Cardiac muscle cell (in vitro differentiated cells and primary cell): ENCODE measurements around the gene TRAF3IP1. TPM values are rescaled to one million over a fixed set of nuclear protein-coding genes. Genes with fewer than 3 reads are reported as not detected.

ENCODE experiments used
- DNase-seq, 2 donors: peaks; one replicate each; pipeline versions ENCODE4 v3.0.0 to v3.0.0-alpha.2; 2010 to 2017; ENCODE audit warnings: low read depth in 1 of 2, low spot score in 1 of 2
- H3K27ac ChIP-seq: fragments of 200-600 bp; sonication (generic); 2 replicates; pipeline ENCODE4 v1.5.1; 2016
- H3K27me3 ChIP-seq: fragments of 200-600 bp; sonication (generic); 2 replicates; pipeline ENCODE4 v1.6.0; 2016; ENCODE audit warnings: control low read depth
- H3K36me3 ChIP-seq: fragments of 200-600 bp; sonication (generic); 2 replicates; pipeline ENCODE4 v1.5.1; 2016; ENCODE audit warnings: control low read depth
- H3K4me1 ChIP-seq: fragments of 200-600 bp; sonication (generic); 2 replicates; pipeline ENCODE4 v1.8.1; 2017; ENCODE audit warnings: low read depth, mild to moderate bottlenecking, mixed run types
- H3K4me3 ChIP-seq: fragments of 200-600 bp; sonication (generic); 2 replicates; pipeline ENCODE4 v1.5.1; 2016; ENCODE audit warnings: mild to moderate bottlenecking
- H3K9me3 ChIP-seq: fragments of 200-600 bp; sonication (generic); 2 replicates; pipeline ENCODE4 v1.5.1; 2017; ENCODE audit warnings: low read depth, mild to moderate bottlenecking, control low read depth
- polyA plus RNA-seq: library from polyadenylated mRNA; unstranded; fragments of >200 nt; fragmentation: Nextera tagmentation; extraction: Ambion mirVana; gene quantifications from 2 replicates; pipeline ENCODE4 v1.2.1, GENCODE V29; 2016
- total RNA-seq: library from RNA; depleted of rRNA; stranded (reverse); fragments of >200 nt; gene quantifications from 2 replicates; pipeline ENCODE4 v1.2.3, GENCODE V29; 2016
- TF ChIP-seq, protein P1 (sequence below): IDR thresholded peaks from 2 replicates; pipeline ENCODE4 v1.5.1; 2012; ENCODE audit warnings: low read depth, mild to moderate bottlenecking, low read length

TRAF3IP1 gene
- total and polyA plus RNA-seq, 2 experiments from 2014 or later, result 8.3 to 12.1 TPM

DNA sequence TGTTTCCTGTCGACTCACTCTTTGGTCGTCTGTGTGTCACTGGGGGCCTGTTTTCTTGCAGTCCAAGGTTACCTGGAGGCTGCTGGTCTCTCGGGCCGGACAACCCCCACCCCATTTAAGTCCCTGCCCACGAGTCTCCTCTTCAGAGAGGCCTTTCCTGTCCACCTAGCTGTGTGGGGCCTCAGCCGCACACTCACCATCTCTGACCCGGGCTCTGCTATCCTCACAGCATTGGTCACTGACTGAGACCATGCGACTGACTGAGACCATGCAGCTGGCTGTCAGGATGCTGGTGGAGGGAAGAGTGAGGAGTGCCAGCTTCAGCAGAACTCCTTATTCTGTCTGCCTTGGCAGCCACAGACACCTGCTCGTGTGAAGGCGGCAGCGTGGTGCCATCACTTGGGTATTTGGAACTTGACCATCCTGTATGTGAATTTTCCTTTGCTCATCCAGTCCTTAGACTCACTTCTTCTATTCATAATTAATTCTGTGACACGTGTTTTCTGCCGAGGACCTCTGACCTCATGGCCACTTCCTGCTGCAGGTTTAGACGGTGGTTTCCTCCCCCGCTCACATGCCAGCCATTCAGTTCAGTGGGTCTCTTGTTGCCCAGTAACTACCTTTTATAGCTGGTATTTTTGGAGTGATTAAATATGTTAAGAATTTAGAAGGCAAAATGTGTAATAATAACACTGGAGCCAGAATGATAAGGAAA is 58.9 kb downstream of the TRAF3IP1 start:
- no peak overlapping the region for H3K4me3 ChIP-seq
- no peak overlapping the region for H3K27ac ChIP-seq
- no peaks in the 10 kb centered on the region for H3K9me3 ChIP-seq
- no peaks in the 10 kb centered on the region for H3K27me3 ChIP-seq
- DNase-seq, result peak in 1 of 2 donors; percentile 74
- TF ChIP-seq, protein P1, sequence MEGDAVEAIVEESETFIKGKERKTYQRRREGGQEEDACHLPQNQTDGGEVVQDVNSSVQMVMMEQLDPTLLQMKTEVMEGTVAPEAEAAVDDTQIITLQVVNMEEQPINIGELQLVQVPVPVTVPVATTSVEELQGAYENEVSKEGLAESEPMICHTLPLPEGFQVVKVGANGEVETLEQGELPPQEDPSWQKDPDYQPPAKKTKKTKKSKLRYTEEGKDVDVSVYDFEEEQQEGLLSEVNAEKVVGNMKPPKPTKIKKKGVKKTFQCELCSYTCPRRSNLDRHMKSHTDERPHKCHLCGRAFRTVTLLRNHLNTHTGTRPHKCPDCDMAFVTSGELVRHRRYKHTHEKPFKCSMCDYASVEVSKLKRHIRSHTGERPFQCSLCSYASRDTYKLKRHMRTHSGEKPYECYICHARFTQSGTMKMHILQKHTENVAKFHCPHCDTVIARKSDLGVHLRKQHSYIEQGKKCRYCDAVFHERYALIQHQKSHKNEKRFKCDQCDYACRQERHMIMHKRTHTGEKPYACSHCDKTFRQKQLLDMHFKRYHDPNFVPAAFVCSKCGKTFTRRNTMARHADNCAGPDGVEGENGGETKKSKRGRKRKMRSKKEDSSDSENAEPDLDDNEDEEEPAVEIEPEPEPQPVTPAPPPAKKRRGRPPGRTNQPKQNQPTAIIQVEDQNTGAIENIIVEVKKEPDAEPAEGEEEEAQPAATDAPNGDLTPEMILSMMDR, result no peak
- H3K36me3 ChIP-seq, result no peaks in the 10 kb centered on the region
- H3K4me1 ChIP-seq, result no peaks in the 10 kb centered on the region

DNA sequence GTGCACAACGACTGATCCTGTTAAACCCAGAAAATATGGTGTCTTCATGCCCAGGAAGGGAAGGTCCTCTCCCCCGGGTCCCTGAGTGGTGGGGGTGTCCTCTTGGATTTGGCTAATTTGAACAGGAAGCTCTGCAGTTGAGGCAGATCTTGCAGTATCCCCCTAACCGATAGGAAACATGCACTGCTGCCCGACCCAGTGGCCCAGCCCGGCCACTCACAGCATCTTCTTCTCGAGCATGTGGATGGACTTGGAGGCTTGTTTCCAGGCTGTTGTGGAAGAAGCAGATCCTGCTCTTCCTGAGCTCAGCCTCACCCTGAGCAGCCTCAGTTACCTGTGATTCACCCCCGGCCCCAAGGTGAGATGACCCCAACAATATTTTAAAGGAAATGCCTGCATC is 60.0 kb downstream of the TRAF3IP1 start:
- TF ChIP-seq, protein P1, result no peak
- H3K4me1 ChIP-seq, result no peaks in the 10 kb centered on the region
- H3K27ac ChIP-seq, result no peak overlapping the region
- no peaks in the 10 kb centered on the region for H3K9me3 ChIP-seq
- H3K27me3 ChIP-seq, result no peaks in the 10 kb centered on the region
- no peaks in the 10 kb centered on the region for H3K36me3 ChIP-seq
- DNase-seq, result no peak
- no peak overlapping the region for H3K4me3 ChIP-seq

DNA sequence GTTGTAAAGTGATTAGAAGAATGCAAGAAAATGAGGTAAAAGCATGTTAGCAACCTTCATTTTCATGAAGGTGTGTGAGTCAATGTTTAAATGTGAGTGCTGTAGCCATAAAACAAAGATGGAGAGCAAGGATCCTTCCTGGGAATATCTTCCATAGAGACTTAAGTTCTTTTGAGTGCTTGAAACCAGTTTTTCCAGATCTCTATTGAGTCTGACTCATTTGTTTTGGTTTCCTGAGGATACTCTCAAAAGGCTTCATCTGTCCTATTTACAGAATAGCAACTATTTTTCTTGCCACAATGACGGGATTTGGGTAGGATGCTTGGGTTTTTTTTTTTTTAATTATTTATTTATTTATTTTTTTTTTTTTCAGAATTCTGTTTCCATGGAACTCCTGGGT is 60.5 kb downstream of the TRAF3IP1 start:
- H3K4me1 ChIP-seq, result no peaks in the 10 kb centered on the region
- TF ChIP-seq, protein P1, result no peak
- H3K9me3 ChIP-seq, result no peaks in the 10 kb centered on the region
- peak in 1 of 2 donors; percentile 62 for DNase-seq
- no peak overlapping the region for H3K27ac ChIP-seq
- H3K36me3 ChIP-seq, result no peaks in the 10 kb centered on the region
- no peak overlapping the region for H3K4me3 ChIP-seq
- H3K27me3 ChIP-seq, result no peaks in the 10 kb centered on the region

DNA sequence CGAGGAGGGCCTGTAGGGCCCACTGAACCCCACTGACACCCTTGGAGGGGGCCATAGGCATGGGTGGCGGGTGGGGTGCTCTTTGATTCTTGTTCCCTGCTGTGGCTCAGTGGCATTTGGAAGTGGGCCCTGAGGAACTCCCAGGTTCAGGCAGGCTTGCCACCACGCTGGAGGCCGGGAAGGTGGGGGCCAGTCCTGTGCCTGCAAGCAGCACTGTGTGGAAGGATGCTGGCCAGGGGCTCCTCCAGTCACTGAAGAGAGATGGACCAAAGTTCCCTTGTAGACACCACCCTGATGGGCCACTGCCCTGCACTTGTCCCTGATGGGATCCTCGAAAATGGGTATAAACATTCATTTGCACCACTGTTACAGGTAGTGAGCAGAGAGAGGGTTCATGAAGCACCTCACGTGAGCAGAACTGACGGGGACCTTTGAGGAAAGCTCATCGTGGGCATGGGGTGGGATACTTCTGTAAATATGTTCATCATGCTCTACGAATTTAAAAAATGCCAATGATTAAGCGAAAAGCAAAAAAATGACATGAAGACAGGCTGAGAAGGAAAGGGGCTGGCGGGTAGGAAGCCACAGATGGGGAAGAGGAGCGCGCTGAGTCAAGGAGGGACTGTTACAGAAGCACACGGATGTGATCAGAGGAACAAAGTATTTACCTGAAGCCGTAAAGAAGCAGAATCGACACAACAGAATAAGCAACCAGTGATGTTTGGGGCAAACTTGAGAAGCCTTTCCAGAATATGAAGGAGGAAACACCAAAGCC is 61.2 kb downstream of the TRAF3IP1 start:
- Histone ChIP-seq H3K27me3 (no peaks in the 10 kb centered on the region), H3K36me3 (no peaks in the 10 kb centered on the region), H3K4me1 (no peaks in the 10 kb centered on the region), H3K4me3 (no peak overlapping the region), H3K27ac (no peak overlapping the region), H3K9me3 (no peaks in the 10 kb centered on the region)
- no peak for DNase-seq
- TF ChIP-seq, protein P1, result no peak

DNA sequence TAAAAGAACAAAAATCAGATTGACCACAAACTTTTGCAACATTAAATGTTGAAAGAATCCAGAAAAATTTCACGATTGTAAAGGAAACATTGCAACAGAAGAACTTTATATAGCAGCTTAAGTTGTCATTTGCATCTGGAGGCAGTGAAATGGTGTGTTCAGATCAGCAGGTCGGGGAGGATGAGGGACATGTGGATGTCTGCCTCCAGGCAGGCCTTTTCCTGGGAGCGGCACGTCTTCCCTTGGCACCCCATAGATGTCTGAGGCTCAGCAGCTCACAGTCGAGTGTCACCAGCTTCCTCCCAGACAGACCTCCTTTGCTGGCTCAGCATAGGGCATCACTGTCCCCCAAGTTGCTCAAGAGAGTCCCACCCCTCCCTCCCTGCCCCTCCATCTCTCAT is 62.1 kb downstream of the TRAF3IP1 start:
- H3K36me3 ChIP-seq, result no peaks in the 10 kb centered on the region
- no peaks in the 10 kb centered on the region for H3K4me1 ChIP-seq
- TF ChIP-seq, protein P1, result no peak
- H3K4me3 ChIP-seq, result no peak overlapping the region
- H3K9me3 ChIP-seq, result no peaks in the 10 kb centered on the region
- no peak overlapping the region for H3K27ac ChIP-seq
- DNase-seq, result peak in 1 of 2 donors; percentile 76
- H3K27me3 ChIP-seq, result no peaks in the 10 kb centered on the region
